Vagina (tissue), 2 donors: Measurements from ENCODE around the gene ZNF445.

Experiments used
- CTCF ChIP-seq, 3 experiments: fragments of 450-650 bp in 2 of 3; fragments of 200-600 bp in 1 of 3; sonication (generic) in 1 of 3; IDR thresholded peaks; one replicate each; pipeline ENCODE4 v1.5.1; 2017 to 2019; ENCODE audit warnings: antibody characterized with exemption in 3 of 3, mild to moderate bottlenecking in 2 of 3, moderate library complexity in 2 of 3
- POLR2AphosphoS5 ChIP-seq, 2 donors: sonication (generic); formaldehyde crosslinking; IDR thresholded peaks; one replicate each; pipeline ENCODE4 v1.9.0; 2017; ENCODE audit warnings: antibody characterized with exemption in 2 of 2, mild to moderate bottlenecking in 2 of 2, low read depth in 1 of 2; ENCODE audit not compliant: insufficient read depth in 1 of 2

DNA sequence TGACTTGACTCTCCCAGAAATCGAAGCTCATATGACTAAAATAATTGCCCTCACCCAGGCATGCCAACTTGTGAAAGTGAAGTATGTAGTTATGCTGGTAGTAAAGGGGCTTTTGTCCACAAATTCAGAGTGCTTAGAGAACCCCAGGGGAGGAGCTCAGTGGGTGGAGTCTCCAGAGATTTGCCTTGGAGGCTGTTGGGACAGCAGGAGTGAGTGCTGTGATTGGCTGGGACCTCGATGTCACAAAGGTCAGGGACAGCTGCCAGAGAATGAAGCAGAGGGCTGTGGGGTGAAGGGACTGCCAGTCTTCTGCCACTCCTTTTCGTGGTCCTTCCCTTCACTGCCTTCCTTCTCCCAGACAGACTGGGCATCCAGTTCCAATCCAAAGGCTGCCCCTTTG lies 49.8 kb downstream of the ZNF445 start:
- TF ChIP-seq CTCF (IDR thresholded peaks at IDR 0.05) (no peak), POLR2AphosphoS5 (IDR thresholded peaks at IDR 0.05; ENCODE audit: insufficient read depth in 1 of 2, low read depth in 1 of 2) (no peak)
